HG02763 (cell line): ENCODE data around the gene JADE3.
"Not testable (repeated sequence)": the region's sequence is repeated elsewhere in the genome, so short reads cannot be mapped to it uniquely, and the experiment has no call there.

Experiments used
- ATAC-seq: cut with Tn5 transposase; IDR thresholded peaks from one replicate; pipeline ENCODE4 v1.9.1; 2021; ENCODE audit warnings: mild to moderate bottlenecking, moderate library complexity; ENCODE audit not compliant: unreplicated experiment

JADE3 gene

GRCh38 chrX:46929439-46930261 is 17.4 kb downstream of the JADE3 start:
- no peak for ATAC-seq

GRCh38 chrX:46935295-46935694 is 23.1 kb downstream of the JADE3 start:
- no peak for ATAC-seq

GRCh38 chrX:46938589-46938988 is 26.4 kb downstream of the JADE3 start:
- ATAC-seq: no peak

GRCh38 chrX:46941341-46941740 is 29.1 kb downstream of the JADE3 start:
- no peak for ATAC-seq

GRCh38 chrX:46953137-46953527 is 40.9 kb downstream of the JADE3 start:
- peak; percentile 68 for ATAC-seq

- peak; percentile 26 for ATAC-seq
Observed at GRCh38 chrX:46953597-46953996, 41.4 kb downstream of the JADE3 start.

- ATAC-seq: no peak
Observed at GRCh38 chrX:46954716-46955115, 42.5 kb downstream of the JADE3 start.

- not testable (repeated sequence) for ATAC-seq
Observed at GRCh38 chrX:46956589-46956988, 44.4 kb downstream of the JADE3 start.

GRCh38 chrX:46957297-46957696 is 45.1 kb downstream of the JADE3 start:
- ATAC-seq: no peak

- no peak for ATAC-seq
Observed at GRCh38 chrX:46959101-46959500, 46.9 kb downstream of the JADE3 start.

- no peak for ATAC-seq
Observed at GRCh38 chrX:46959985-46960700, 47.9 kb downstream of the JADE3 start.

GRCh38 chrX:46961097-46961496 is 48.9 kb downstream of the JADE3 start:
- ATAC-seq: no peak

GRCh38 chrX:46961574-46962283 is 49.5 kb downstream of the JADE3 start:
- ATAC-seq: no peak

- ATAC-seq: no peak
Observed at GRCh38 chrX:46965125-46965758, 53.0 kb downstream of the JADE3 start.

- ATAC-seq: peak; percentile 59
Observed at GRCh38 chrX:46967547-46967946, 55.3 kb downstream of the JADE3 start.

GRCh38 chrX:46977046-46977445 is 64.8 kb downstream of the JADE3 start:
- ATAC-seq: not testable (repeated sequence)

GRCh38 chrX:46978341-46979291 is 66.4 kb downstream of the JADE3 start:
- ATAC-seq: peak; percentile 58

GRCh38 chrX:46984705-46985104 is 72.5 kb downstream of the JADE3 start:
- no peak for ATAC-seq

- ATAC-seq: no peak
Observed at GRCh38 chrX:46989548-46989947, 77.3 kb downstream of the JADE3 start.

GRCh38 chrX:46991664-46992063 is 79.4 kb downstream of the JADE3 start:
- no peak for ATAC-seq
